Endothelial cell of umbilical vein (primary cell): ENCODE data around the gene AP4S1. TPM values are rescaled to one million over a fixed set of nuclear protein-coding genes. Genes with fewer than 3 reads are reported as not detected.

Experiments
- BruUV-seq: library from RNA; stranded (reverse); fragments of 400-500 nt; replicated peaks from 2 replicates; lab custom pipeline; 2021; lab: Mats Ljungman, UMichigan
- CTCF ChIA-PET: fragments of 300-600, 350-600 bp; sonication (Branson Sonifier 250); formaldehyde crosslinking; loops from one replicate; lab custom pipeline; 2021; ENCODE audit warnings: antibody characterized with exemption, inconsistent platforms; lab: Charles Lee
- POLR2A ChIA-PET: fragments of 300-600, 350-600 bp; sonication (Branson Sonifier 250); formaldehyde crosslinking; loops from one replicate; lab custom pipeline; 2021; ENCODE audit warnings: antibody characterized with exemption, inconsistent platforms; lab: Charles Lee
- DNase-seq: peaks from one replicate; pipeline ENCODE4 v3.0.0-alpha.2; 2011; ENCODE audit warnings: low read depth, low spot score
- FAIRE-seq: peaks from 2 replicates; lab custom pipeline; 2011; peaks lifted over from hg19 to GRCh38; lab: Jason Lieb, UNC
- H2AFZ ChIP-seq: 2 replicates; pipeline ENCODE4 v1.6.0; 2012; ENCODE audit warnings: low read depth, low read length, control low read depth, inconsistent platforms
- H3K27ac ChIP-seq: 2 replicates; pipeline ENCODE4 v1.5.1; 2011; ENCODE audit warnings: low read depth, mild to moderate bottlenecking, control low read depth, low read length, moderate library complexity; ENCODE audit not compliant: insufficient read depth
- H3K27me3 ChIP-seq, 2 experiments: 2 replicates each; pipeline versions ENCODE4 v1.6.0 to v1.6.1; 2011; ENCODE audit warnings: low read length in 2 of 2, mixed read lengths in 1 of 2; ENCODE audit not compliant: control insufficient read depth in 2 of 2, insufficient read depth in 2 of 2
- H3K36me3 ChIP-seq, 2 experiments: 2 replicates in 1 of 2; 3 replicates in 1 of 2; pipeline ENCODE4 v1.5.1; 2011; ENCODE audit warnings: low read length in 2 of 2, mild to moderate bottlenecking in 1 of 2, moderate library complexity in 1 of 2; ENCODE audit not compliant: control insufficient read depth in 2 of 2, insufficient read depth in 2 of 2; ENCODE audit errors: extremely low read depth in 1 of 2
- H3K4me1 ChIP-seq: 3 replicates; pipeline ENCODE4 v1.5.1; 2011; ENCODE audit warnings: mild to moderate bottlenecking, low read length; ENCODE audit not compliant: control insufficient read depth, insufficient read depth; ENCODE audit errors: extremely low read depth
- H3K4me2 ChIP-seq: 2 replicates; pipeline ENCODE4 v1.6.1; 2011; ENCODE audit warnings: low read length, control low read depth, mixed read lengths; ENCODE audit not compliant: insufficient read depth
- H3K4me3 ChIP-seq, 3 experiments: fragments of 200-600 bp in 1 of 3; sonication (generic), shearing (Covaris generic) in 1 of 3; replicated peaks in 1 of 3; 2 replicates each; pipeline ENCODE4 v1.5.1; 2011 to 2016; ENCODE audit warnings: control low read depth in 3 of 3, low read length in 3 of 3, mild to moderate bottlenecking in 2 of 3, inconsistent platforms in 1 of 3, low read depth in 1 of 3, moderate library complexity in 1 of 3; ENCODE audit not compliant: insufficient read depth in 1 of 3
- H3K79me2 ChIP-seq: 2 replicates; pipeline ENCODE4 v1.6.0; 2012; ENCODE audit warnings: low read length, inconsistent platforms; ENCODE audit not compliant: control insufficient read depth, insufficient read depth
- H3K9ac ChIP-seq: replicated peaks from 2 replicates; pipeline ENCODE3; 2011; ENCODE audit warnings: low read length, control low read depth; ENCODE audit not compliant: insufficient read depth; ENCODE audit errors: extremely low read depth
- H3K9me1 ChIP-seq: replicated peaks from 3 replicates; pipeline ENCODE4 v1.6.0; 2011; ENCODE audit warnings: mild to moderate bottlenecking, low read length; ENCODE audit not compliant: control insufficient read depth, insufficient read depth; ENCODE audit errors: extremely low read depth
- H3K9me3 ChIP-seq: replicated peaks from 2 replicates; pipeline ENCODE4 v1.5.1; 2012; ENCODE audit warnings: low read length, inconsistent platforms; ENCODE audit not compliant: control insufficient read depth, insufficient read depth
- H4K20me1 ChIP-seq: replicated peaks from 2 replicates; pipeline ENCODE3; 2011; ENCODE audit warnings: mild to moderate bottlenecking, low read length; ENCODE audit not compliant: control insufficient read depth, insufficient read depth; ENCODE audit errors: extremely low read depth
- CTCF ChIP-seq, 2 donors: IDR thresholded peaks; 1 replicate in 1 of 2; 2 replicates in 1 of 2; pipeline ENCODE4 v1.5.1; 2011; ENCODE audit warnings: low read length in 2 of 2, mild to moderate bottlenecking in 2 of 2, moderate library complexity in 2 of 2, control low read depth in 1 of 2, inconsistent platforms in 1 of 2, low read depth in 1 of 2; ENCODE audit not compliant: insufficient read depth in 1 of 2; ENCODE audit errors: extremely low read depth in 1 of 2
- EZH2 ChIP-seq: IDR thresholded peaks from 2 replicates; pipeline ENCODE4 v1.6.1; 2012; ENCODE audit warnings: borderline replicate concordance, low read depth, mild to moderate bottlenecking, moderate library complexity, low read length, inconsistent platforms; ENCODE audit not compliant: severe bottlenecking
- FOS ChIP-seq: IDR thresholded peaks from 2 replicates; pipeline ENCODE4 v1.6.1; 2011; ENCODE audit warnings: mild to moderate bottlenecking, low read length, moderate library complexity, borderline replicate concordance; ENCODE audit not compliant: insufficient read depth
- GATA2 ChIP-seq: IDR thresholded peaks from 2 replicates; pipeline ENCODE4 v1.7.0; 2011; ENCODE audit warnings: low read depth, mild to moderate bottlenecking, moderate library complexity, mixed read lengths, low read length; ENCODE audit not compliant: insufficient read length, insufficient read depth
- JUN ChIP-seq: IDR thresholded peaks from 2 replicates; pipeline ENCODE4 v1.6.1; 2011; ENCODE audit warnings: borderline replicate concordance, low read depth; ENCODE audit not compliant: insufficient read length, insufficient read depth
- MAX ChIP-seq: IDR thresholded peaks from 2 replicates; pipeline ENCODE4 v1.6.1; 2011; ENCODE audit not compliant: insufficient read depth, insufficient read length
- MYC ChIP-seq: IDR thresholded peaks from one replicate; pipeline ENCODE4 v1.6.1; 2011; ENCODE audit warnings: mild to moderate bottlenecking, low read depth, low read length
- POLR2A ChIP-seq: IDR thresholded peaks from 2 replicates; pipeline ENCODE4 v1.6.1; 2012; ENCODE audit warnings: low read depth, mild to moderate bottlenecking, control low read depth, low read length
- POLR2AphosphoS5 ChIP-seq: IDR thresholded peaks from 2 replicates; pipeline ENCODE4 v1.6.1; 2012; ENCODE audit warnings: low read depth, mild to moderate bottlenecking, control low read depth, low read length, moderate library complexity; ENCODE audit not compliant: insufficient read depth
- dilution Hi-C: fragments of 300-500 bp; cut with MboI; formaldehyde crosslinking; loops from one replicate; pipeline ENCODE4 v1.15.0; 2019; ENCODE audit warnings: low sequenced_read_pairs; ENCODE audit not compliant: extremely low pct_ligation_motif_present
- intact Hi-C: fragments of 100-400 bp; cut with micrococcal nuclease; formaldehyde crosslinking; loops from one replicate; pipeline ENCODE4 v1.10.0; 2022
- polyA plus RNA-seq, 4 experiments: library from polyadenylated mRNA; depleted of rRNA in 3 of 4; stranded (reverse) in 3 of 4; unstranded in 1 of 4; fragments of >200 nt; gene quantifications; 2 replicates each; pipeline versions ENCODE4 v1.2.1 to v1.2.3, GENCODE V29; 2011 to 2012; ENCODE audit warnings: missing spikeins in 1 of 4
- total RNA-seq: library from RNA; stranded (reverse); gene quantifications from 2 replicates; pipeline ENCODE4 v1.2.3, GENCODE V29; 2021

Gene AP4S1
- total and polyA plus RNA-seq, 2 donors (not counting 3 experiments of a cell fraction or from before 2014, with no cell fraction given): 2.8 to 7.2 TPM

GRCh38 chr14:31070431-31070830 lies 45.0 kb downstream of the AP4S1 start:
- no peak overlapping the region for H2AFZ ChIP-seq
- H3K36me3 ChIP-seq: no peaks in the 10 kb centered on the region
- no peaks in the 10 kb centered on the region for H3K79me2 ChIP-seq
- no peak for TF ChIP-seq JUN
- no peak for TF ChIP-seq CTCF (IDR thresholded peaks at IDR 0.05; ENCODE audit: extremely low read depth in 1 of 2, insufficient read depth in 1 of 2, low read depth in 1 of 2, low read length in 2 of 2)
- TF ChIP-seq MAX: no peak
- TF ChIP-seq POLR2A: no peak
- TF ChIP-seq FOS: no peak
- TF ChIP-seq POLR2AphosphoS5: no peak
- TF ChIP-seq EZH2: no peak
- no peak for TF ChIP-seq MYC
- TF ChIP-seq GATA2: no peak
- dilution Hi-C loops: no loop called here
- H3K27ac ChIP-seq: no peak overlapping the region
- ChIA-PET POLR2A (interaction anchor here (1.2 kb wide), 1 partner anchor 17 kb away, joined by 3 read pairs; no protein-coding TSS in a partner anchor), CTCF (interaction anchor here (1.5 kb wide), 1 partner anchor 8 kb away, joined by 3 read pairs; no protein-coding TSS in a partner anchor)
- H3K9ac ChIP-seq: no peak overlapping the region
- H3K9me1 ChIP-seq: no peaks in the 10 kb centered on the region
- H3K4me3 ChIP-seq: no peak overlapping the region
- no peak overlapping the region for H3K4me2 ChIP-seq
- H3K9me3 ChIP-seq: no peaks in the 10 kb centered on the region
- H3K4me1 ChIP-seq: no peaks in the 10 kb centered on the region
- H4K20me1 ChIP-seq: no peaks in the 10 kb centered on the region
- FAIRE-seq (no peak), DNase-seq (no peak)
- no TSS peak for BruUV-seq
- no peaks in the 10 kb centered on the region for H3K27me3 ChIP-seq
- intact Hi-C loops: no loop called here
